Gastrocnemius medialis (tissue), 4 donors: ENCODE measurements around the gene BRINP1.

Experiments
- CTCF ChIP-seq, 5 experiments: fragments of 450-650 bp in 3 of 5; fragments of 200-600 bp in 2 of 5; sonication (generic) in 2 of 5; IDR thresholded peaks in 4 of 5; conservative IDR thresholded peaks in 1 of 5; 1 replicate in 4 of 5; 2 replicates in 1 of 5; pipeline ENCODE4 v1.5.1; 2016 to 2019; ENCODE audit warnings: antibody characterized with exemption in 5 of 5, mild to moderate bottlenecking in 3 of 5, moderate library complexity in 3 of 5
- POLR2A ChIP-seq, 2 donors: fragments of 450-650 bp; IDR thresholded peaks; one replicate each; pipeline ENCODE4 v1.6.1; 2017; ENCODE audit warnings: antibody characterized with exemption in 2 of 2, mild to moderate bottlenecking in 2 of 2, moderate library complexity in 2 of 2

- no peak for TF ChIP-seq CTCF (IDR thresholded peaks at IDR 0.05 in 4 of 5, conservative IDR thresholded peaks at IDR 0.05 in 1 of 5)
- TF ChIP-seq POLR2A (IDR thresholded peaks at IDR 0.05), result no peak
Observed at GRCh38 chr9:119264165-119264564, 105.1 kb downstream of the BRINP1 start.
